Measurements from ENCODE around the gene EXOC3L1.

GRCh38 chr16:67235816-67236562 is 46.1 kb upstream of the EXOC3L1 start:
- TF ChIP-seq POLR2A (IDR thresholded peaks at IDR 0.05) (no peak), POLR2AphosphoS5 (IDR thresholded peaks at IDR 0.05) (no peak), CTCF (IDR thresholded peaks at IDR 0.05) (no peak), EP300 (IDR thresholded peaks at IDR 0.05; ENCODE audit: low read depth) (no peak)
